ENCODE results near the gene PRKD2.
A peak's percentile ranks its signal among the peaks of the same experiment; 100 is the strongest.
"Not testable (repeated sequence)": the region's sequence is repeated elsewhere in the genome, so short reads cannot be mapped to it uniquely, and the experiment has no call there.

Gene PRKD2

GRCh38 chr19:46717034-46717715 is at the start of gene PRKD2:
PRKD2 (minus strand) TSS chr19:46717114; CDS start chr19:46716370, 744 bp downstream.
- peak; percentile 91 for DNase-seq

GRCh38 chr19:46764817-46765291 is 47.9 kb upstream of the PRKD2 start:
- no peak for DNase-seq

GRCh38 chr19:46762245-46762890 is 45.5 kb upstream of the PRKD2 start:
- no peak for DNase-seq

- no peak for DNase-seq
Observed at GRCh38 chr19:46761418-46761831, 44.5 kb upstream of the PRKD2 start.

GRCh38 chr19:46760897-46761296 is 44.0 kb upstream of the PRKD2 start:
- not testable (repeated sequence) for DNase-seq

GRCh38 chr19:46760363-46760762 is 43.4 kb upstream of the PRKD2 start:
- no peak for DNase-seq

- no peak for DNase-seq
Observed at GRCh38 chr19:46759817-46760333, 43.0 kb upstream of the PRKD2 start.

- DNase-seq: no peak
Observed at GRCh38 chr19:46759206-46759605, 42.3 kb upstream of the PRKD2 start.

- no peak for DNase-seq
Observed at GRCh38 chr19:46756544-46756888, 39.6 kb upstream of the PRKD2 start.

GRCh38 chr19:46755853-46756543 is 39.1 kb upstream of the PRKD2 start:
- no peak for DNase-seq

- DNase-seq: no peak
Observed at GRCh38 chr19:46755077-46755852, 38.4 kb upstream of the PRKD2 start.

- peak; percentile 80 for DNase-seq
Observed at GRCh38 chr19:46753420-46754155, 36.7 kb upstream of the PRKD2 start.

GRCh38 chr19:46748325-46749109 is 31.6 kb upstream of the PRKD2 start:
- DNase-seq: peak; percentile 86

- DNase-seq: peak; percentile 63
Observed at GRCh38 chr19:46746281-46747057, 29.6 kb upstream of the PRKD2 start, which contains the start of gene STRN4. STRN4 (minus strand) TSS chr19:46746450; CDS start chr19:46746430, 20 bp downstream.

- peak; percentile 69 for DNase-seq
Observed at GRCh38 chr19:46745521-46746280, 28.8 kb upstream of the PRKD2 start, which contains the start of gene FKRP. FKRP (plus strand) TSS chr19:46746057; CDS start chr19:46755451, 9,394 bp downstream.

GRCh38 chr19:46745030-46745429 is 28.1 kb upstream of the PRKD2 start:
- no peak for DNase-seq

GRCh38 chr19:46744005-46744691 is 27.2 kb upstream of the PRKD2 start:
- no peak for DNase-seq

GRCh38 chr19:46742926-46743480 is 26.1 kb upstream of the PRKD2 start:
- DNase-seq: no peak
